GM18507 (cell line): ENCODE data around the gene EGFR.

Source experiments
- DNase-seq: peaks from one replicate; pipeline ENCODE4 v3.0.0; 2011; ENCODE audit warnings: low read depth; ENCODE audit not compliant: insufficient read length; ENCODE audit errors: extremely low spot score
- FAIRE-seq: peaks from 2 replicates; lab custom pipeline; 2011; peaks lifted over from hg19 to GRCh38; lab: Jason Lieb, UNC

Gene EGFR

GRCh38 chr7:55174456-55174855 is 155.6 kb downstream of the EGFR start:
- DNase-seq (no peak), FAIRE-seq (no peak)

GRCh38 chr7:55174856-55175255 is 156.0 kb downstream of the EGFR start:
- DNase-seq = no peak
- FAIRE-seq = no peak

GRCh38 chr7:55177068-55177530 is 158.3 kb downstream of the EGFR start:
- no peak for DNase-seq
- no peak for FAIRE-seq

GRCh38 chr7:55177589-55178261 is 158.9 kb downstream of the EGFR start:
- no peak for DNase-seq
- no peak for FAIRE-seq

GRCh38 chr7:55178292-55178862 is 159.6 kb downstream of the EGFR start:
- no peak for FAIRE-seq
- no peak for DNase-seq

- FAIRE-seq (no peak), DNase-seq (no peak)
These were observed 160.3 kb downstream of the EGFR start for GRCh38 chr7:55178863-55179773.

- no peak for FAIRE-seq
These were observed 161.3 kb downstream of the EGFR start for GRCh38 chr7:55179931-55180682.

GRCh38 chr7:55180963-55181542 is 162.2 kb downstream of the EGFR start:
- FAIRE-seq (no peak), DNase-seq (no peak)

More at GRCh38 chr7:55179931-55180682, 161.3 kb downstream of the EGFR start:
- DNase-seq = no peak

- FAIRE-seq (no peak), DNase-seq (no peak)
These were observed 162.9 kb downstream of the EGFR start for GRCh38 chr7:55181762-55182161.

- FAIRE-seq (no peak), DNase-seq (no peak)
These were observed 165.1 kb downstream of the EGFR start for GRCh38 chr7:55183897-55184296.

GRCh38 chr7:55185321-55185802 is 166.5 kb downstream of the EGFR start:
- no peak for FAIRE-seq

GRCh38 chr7:55185941-55186609 is 167.3 kb downstream of the EGFR start:
- no peak for FAIRE-seq
- no peak for DNase-seq

More at GRCh38 chr7:55185321-55185802, 166.5 kb downstream of the EGFR start:
- no peak for DNase-seq

- no peak for DNase-seq
These were observed 169.1 kb downstream of the EGFR start for GRCh38 chr7:55187701-55188491.

GRCh38 chr7:55188590-55189138 is 169.8 kb downstream of the EGFR start:
- FAIRE-seq = no peak

More at GRCh38 chr7:55187701-55188491, 169.1 kb downstream of the EGFR start:
- no peak for FAIRE-seq

GRCh38 chr7:55189146-55189766 is 170.4 kb downstream of the EGFR start:
- DNase-seq = no peak
- FAIRE-seq = no peak

More at GRCh38 chr7:55188590-55189138, 169.8 kb downstream of the EGFR start:
- DNase-seq = no peak

GRCh38 chr7:55189878-55190436 is 171.1 kb downstream of the EGFR start:
- no peak for FAIRE-seq
- DNase-seq = no peak
